ENCODE results near the gene LRCH1. TPM values are rescaled to one million over a fixed set of nuclear protein-coding genes. Genes with fewer than 3 reads are reported as not detected.

LRCH1 gene
- total and polyA plus RNA-seq, 2 experiments from 2014 or later: 3.9 to 9.2 TPM

GRCh38 chr13:46520166-46520565 is 32.8 kb upstream of the LRCH1 start:
- no peaks in the 10 kb centered on the region for H3K36me3 ChIP-seq (ENCODE audit: insufficient read depth)
- H2AFZ ChIP-seq: no peak overlapping the region
- no peak overlapping the region for H3K4me2 ChIP-seq
- H3K4me3 Mint-ChIP-seq: no peak overlapping the region
- H3K4me1 Mint-ChIP-seq: peaks cover 8% of the 10 kb centered on the region; the same call in 2 of the 3 replicates
- H3K79me2 ChIP-seq (replicated peaks; ENCODE audit: insufficient read depth): no peaks in the 10 kb centered on the region
- TF ChIP-seq ZNF462 (CRISPR knock-in tag; IDR thresholded peaks at IDR 0.05) (no peak), ZNF331 (CRISPR knock-in tag; IDR thresholded peaks at IDR 0.05; ENCODE audit: low read depth) (no peak), STAT1 (IDR thresholded peaks at IDR 0.05; ENCODE audit: unreplicated experiment) (no peak)
- no peaks in the 10 kb centered on the region for H4K20me1 ChIP-seq (replicated peaks; ENCODE audit: insufficient read depth)
- no peak overlapping the region for H3K27ac ChIP-seq (ENCODE audit: low read depth)
- H3K27me3 ChIP-seq (ENCODE audit: insufficient read depth): no peaks in the 10 kb centered on the region
- H3K27ac Mint-ChIP-seq: no peak overlapping the region
- H3K36me3 Mint-ChIP-seq (ENCODE audit: low read depth): peaks cover 4% of the 10 kb centered on the region
- 0 out of 2 replicates have a peak, but pooled peaks cover 4% of the 10 kb centered on the region for H3K9me2 ChIP-seq (ENCODE audit: insufficient read depth)
- H3K27me3 Mint-ChIP-seq (ENCODE audit: insufficient read depth, low read depth, poor library complexity): peaks cover 6% of the 10 kb centered on the region
- ATAC-seq (no peak), DNase-seq (ENCODE audit: low spot score) (no peak)
- no peak overlapping the region for H3K4me3 ChIP-seq
- H3K4me1 ChIP-seq (ENCODE audit: insufficient read depth): no peaks in the 10 kb centered on the region
- H3F3A ChIP-seq (replicated peaks; ENCODE audit: low read depth): no peaks in the 10 kb centered on the region
- peaks cover 10% of the 10 kb centered on the region for H3K9me3 Mint-ChIP-seq

- DNase-seq (ENCODE audit: low spot score): no peak
- Histone ChIP-seq H3F3A (replicated peaks; ENCODE audit: low read depth) (no peaks in the 10 kb centered on the region), H3K4me3 (no peak overlapping the region), H3K27ac (ENCODE audit: low read depth) (no peak overlapping the region), H4K20me1 (replicated peaks; ENCODE audit: insufficient read depth) (no peaks in the 10 kb centered on the region), H2AFZ (no peak overlapping the region), H3K9me2 (ENCODE audit: insufficient read depth) (0 out of 2 replicates have a peak, but pooled peaks cover 4% of the 10 kb centered on the region), H3K27me3 (ENCODE audit: insufficient read depth) (no peaks in the 10 kb centered on the region), H3K36me3 (ENCODE audit: insufficient read depth) (no peaks in the 10 kb centered on the region), H3K79me2 (replicated peaks; ENCODE audit: insufficient read depth) (no peaks in the 10 kb centered on the region), H3K4me1 (ENCODE audit: insufficient read depth) (no peaks in the 10 kb centered on the region), H3K4me2 (no peak overlapping the region)
- Mint-ChIP-seq H3K36me3 (ENCODE audit: low read depth) (no peaks in the 10 kb centered on the region), H3K4me1 (peaks cover 7% of the 10 kb centered on the region; the same call in 2 of the 3 replicates), H3K4me3 (no peak overlapping the region), H3K27me3 (ENCODE audit: insufficient read depth, low read depth, poor library complexity) (peaks cover 11% of the 10 kb centered on the region), H3K9me3 (peaks cover 4% of the 10 kb centered on the region; the same call in 1 of the 3 replicates), H3K27ac (no peak overlapping the region)
- ATAC-seq: no peak
- TF ChIP-seq REST (IDR thresholded peaks at IDR 0.05; ENCODE audit: unreplicated experiment): no peak
- no peak for TF ChIP-seq POLR2AphosphoS5 (IDR thresholded peaks at IDR 0.05; ENCODE audit: low read depth)
- no peak for TF ChIP-seq STAT1 (IDR thresholded peaks at IDR 0.05; ENCODE audit: unreplicated experiment)
- no peak for TF ChIP-seq CTCF (conservative IDR thresholded peaks at IDR 0.05; ENCODE audit: low read depth in 2 of 2)
- TF ChIP-seq EZH2 (IDR thresholded peaks at IDR 0.05; ENCODE audit: low read depth, unreplicated experiment): no peak
- no peak for TF ChIP-seq JUNB (IDR thresholded peaks at IDR 0.05; ENCODE audit: unreplicated experiment)
- no peak for TF ChIP-seq CREB1 (CRISPR knock-in tag; IDR thresholded peaks at IDR 0.05; ENCODE audit: low read depth)
- no peak for TF ChIP-seq NANOG (IDR thresholded peaks at IDR 0.05; ENCODE audit: borderline replicate concordance)
Measured at GRCh38 chr13:46521486-46521885, 31.5 kb upstream of the LRCH1 start.
